ENCODE data around the gene LYRM7.
A peak's percentile ranks its signal among the peaks of the same experiment; 100 is the strongest.
"Not testable (repeated sequence)": the region's sequence is repeated elsewhere in the genome, so short reads cannot be mapped to it uniquely, and the experiment has no call there.

Gene LYRM7

DNA sequence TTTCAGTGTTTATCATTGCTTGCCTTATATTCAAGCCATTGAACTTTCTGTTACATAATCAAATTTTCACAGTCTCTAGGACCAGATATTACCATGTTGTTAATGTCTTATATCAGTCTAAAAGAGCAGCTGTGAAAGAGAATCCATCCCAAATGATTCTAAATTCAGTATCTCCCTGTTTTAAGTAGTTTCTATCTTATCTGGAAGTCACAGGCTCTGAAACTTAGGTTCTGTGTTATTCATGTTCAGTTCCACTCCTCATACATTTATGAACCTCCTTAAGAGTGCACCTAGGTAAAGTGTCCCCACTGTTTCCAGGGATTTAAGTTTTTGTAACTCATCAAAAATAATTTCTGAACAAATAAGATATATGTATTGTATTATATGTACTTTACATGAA, 9.7 kb downstream of the LYRM7 start:
- DNase-seq (ENCODE audit: low spot score): no peak

DNA sequence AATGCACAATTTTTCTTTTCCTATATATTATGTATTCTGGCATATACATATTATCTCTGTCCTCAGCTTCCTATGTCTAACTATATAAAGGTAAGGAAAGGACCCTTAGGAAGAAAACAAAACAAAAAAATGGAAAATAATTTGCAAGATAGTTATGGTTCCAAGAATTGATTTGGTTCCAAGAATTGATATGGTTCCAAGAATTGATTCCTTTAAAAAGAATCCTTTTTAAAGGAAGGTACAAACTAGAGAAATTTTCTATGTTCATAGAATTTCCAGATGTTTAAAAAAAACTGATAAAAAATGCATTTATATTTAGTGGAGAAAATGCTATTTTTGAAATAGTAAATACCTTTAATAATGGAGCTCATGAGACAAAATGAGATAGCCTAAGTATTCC, 12.1 kb downstream of the LYRM7 start:
- DNase-seq (ENCODE audit: low spot score): no peak

DNA sequence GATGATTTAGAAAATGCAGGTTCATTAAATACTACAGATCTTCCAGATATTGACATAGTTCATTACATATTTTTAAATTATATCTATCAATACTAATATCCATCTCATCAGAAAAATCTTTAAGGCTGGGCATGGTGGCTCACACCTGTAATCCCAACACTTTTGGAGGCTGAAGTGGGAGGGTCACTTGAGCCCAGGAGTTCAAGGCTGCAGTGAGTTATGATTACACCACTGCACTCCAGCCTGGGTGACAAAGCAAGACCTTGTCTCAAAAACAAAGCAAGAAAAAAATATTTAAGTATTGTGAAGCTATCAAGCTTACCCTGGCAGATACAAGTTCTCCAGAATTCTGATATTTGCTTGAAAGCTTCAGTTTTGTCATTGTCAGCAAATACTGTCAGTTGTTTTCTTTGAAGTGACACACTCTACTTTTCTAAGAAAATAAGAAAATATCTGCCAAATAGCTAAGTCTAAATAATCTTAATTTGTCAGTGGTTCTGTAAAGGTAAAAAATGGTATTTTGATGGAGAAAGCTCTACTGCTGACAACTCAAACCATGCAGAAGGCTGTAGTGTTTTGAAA, 14.9 kb downstream of the LYRM7 start:
- DNase-seq (ENCODE audit: low spot score): no peak

DNA sequence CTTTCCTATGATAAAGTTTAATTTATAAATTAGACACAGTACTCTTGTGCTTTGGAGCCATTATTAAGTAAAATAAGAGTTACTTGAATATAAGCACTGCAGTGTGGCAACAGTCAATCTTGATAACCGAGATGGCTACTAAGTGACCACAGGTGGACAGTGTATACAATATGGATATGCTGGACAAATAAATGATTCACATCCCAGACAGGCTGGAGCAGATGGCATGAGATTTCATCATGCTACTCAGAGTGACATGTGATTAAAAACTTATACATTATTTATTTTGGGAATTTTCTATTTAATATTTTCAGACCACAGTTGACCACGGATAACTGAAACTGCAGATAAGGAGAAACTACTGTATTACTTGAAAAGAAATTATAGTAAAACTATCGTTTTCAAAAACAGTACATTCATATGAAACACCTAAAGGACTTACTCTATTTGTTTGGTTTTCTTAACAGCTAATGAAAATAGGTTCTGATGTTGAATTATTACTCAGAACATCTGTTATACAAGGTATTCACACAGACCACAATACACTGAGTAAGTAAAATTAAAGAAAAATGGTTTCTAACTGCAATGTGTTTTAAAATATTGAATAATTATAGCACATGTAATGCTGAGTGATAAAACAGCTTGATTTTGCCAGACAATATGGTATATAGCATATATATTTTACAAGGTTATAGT, 16.0 kb downstream of the LYRM7 start:
- DNase-seq (ENCODE audit: low spot score): peak; percentile 74

DNA sequence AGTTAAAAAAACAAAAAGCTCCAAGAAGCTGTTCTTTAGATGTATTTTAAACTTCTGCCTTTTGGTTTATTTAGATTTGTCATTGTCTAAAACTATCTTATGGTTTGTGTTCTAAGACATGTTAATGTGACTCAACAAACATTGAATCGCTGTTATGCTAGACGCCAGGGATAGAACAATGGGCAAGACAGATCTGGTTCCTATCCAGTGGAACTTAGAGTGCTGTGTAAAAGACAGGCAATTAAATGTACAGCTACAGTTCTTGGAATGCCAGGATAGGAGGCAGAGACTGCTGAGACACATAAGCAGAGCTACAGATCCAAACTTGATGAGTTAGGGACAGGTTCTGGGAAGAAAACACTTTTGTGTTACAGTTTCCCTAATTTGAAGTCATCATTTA, 22.4 kb downstream of the LYRM7 start:
- no peak for DNase-seq (ENCODE audit: low spot score)

DNA sequence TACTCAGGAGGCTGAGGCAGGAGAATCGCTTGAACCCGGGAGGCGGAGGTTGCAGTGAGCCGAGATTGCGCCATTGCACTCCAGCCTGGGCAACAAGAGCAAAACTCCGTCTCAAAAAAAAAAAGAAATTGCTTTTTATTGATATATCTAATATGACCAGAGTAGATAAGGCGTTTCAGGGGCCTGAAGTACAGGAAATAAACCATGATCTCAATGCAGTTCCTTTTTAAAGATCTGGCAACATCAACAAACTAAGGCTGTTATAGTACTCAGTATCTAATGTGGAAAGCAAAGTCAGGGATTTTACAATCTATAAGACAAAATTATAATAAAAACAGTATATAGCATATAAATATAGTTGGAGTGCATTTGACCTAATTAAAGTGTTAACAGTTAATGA, 23.2 kb downstream of the LYRM7 start:
- not testable (repeated sequence) for DNase-seq (ENCODE audit: low spot score)

DNA sequence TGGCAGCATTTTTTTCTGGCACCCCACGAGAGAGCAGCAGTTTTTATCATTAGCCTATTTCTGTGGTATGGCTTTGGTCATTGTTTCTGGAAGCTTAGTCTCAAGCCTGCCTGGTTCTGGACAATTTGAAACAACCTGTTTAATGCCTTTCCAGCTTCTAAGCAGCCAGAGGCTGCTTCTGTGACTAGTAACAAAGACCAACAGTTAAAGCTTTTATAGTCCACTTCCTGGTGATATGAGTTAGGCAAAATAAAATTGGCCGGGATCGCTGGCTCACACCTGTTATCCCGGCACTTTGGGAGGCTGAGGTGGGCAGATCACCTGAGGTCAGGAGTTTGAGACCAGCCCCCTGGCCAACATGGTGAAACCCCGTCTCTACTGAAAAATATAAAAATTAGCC, 24.0 kb downstream of the LYRM7 start:
- no peak for DNase-seq (ENCODE audit: low spot score)

DNA sequence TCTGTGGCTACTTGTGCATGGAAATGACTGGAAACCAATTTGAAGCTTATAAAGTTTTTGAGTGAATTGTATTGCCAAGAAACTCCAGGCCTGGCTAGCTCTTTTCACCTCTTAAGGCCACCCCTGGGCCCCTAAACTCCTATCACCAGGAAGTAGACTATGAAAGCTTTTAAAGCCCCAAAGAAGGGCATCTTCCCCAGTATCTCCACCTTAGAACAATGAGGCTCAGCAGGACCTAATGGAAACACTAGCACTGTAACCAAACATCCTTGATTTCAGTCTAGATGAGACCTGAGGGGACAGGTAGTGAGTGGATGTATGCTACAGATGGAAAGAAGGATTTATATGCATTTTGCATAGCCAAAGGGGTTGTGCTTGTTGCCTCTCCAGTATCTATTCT, 25.0 kb downstream of the LYRM7 start:
- no peak for DNase-seq (ENCODE audit: low spot score)

DNA sequence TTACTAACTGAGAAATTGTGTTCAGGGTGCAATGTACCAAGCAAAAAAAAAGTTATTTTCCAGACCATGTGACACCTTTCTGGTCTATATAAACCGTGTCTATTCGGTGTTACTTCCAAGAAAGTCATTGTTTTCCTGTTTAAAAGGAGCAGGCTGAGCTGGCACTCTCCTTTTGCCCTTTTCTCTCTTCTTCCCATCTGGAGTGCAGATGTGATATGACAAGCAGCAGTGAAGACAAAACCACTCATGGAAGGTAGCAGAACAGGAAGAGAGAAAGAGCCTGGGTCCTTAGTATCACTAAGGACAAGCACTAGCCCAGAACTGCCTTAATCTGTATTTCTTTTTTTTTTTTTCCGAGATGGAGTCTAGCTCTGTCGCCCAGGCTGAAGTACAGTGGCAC, 25.6 kb downstream of the LYRM7 start:
- no peak for DNase-seq (ENCODE audit: low spot score)

DNA sequence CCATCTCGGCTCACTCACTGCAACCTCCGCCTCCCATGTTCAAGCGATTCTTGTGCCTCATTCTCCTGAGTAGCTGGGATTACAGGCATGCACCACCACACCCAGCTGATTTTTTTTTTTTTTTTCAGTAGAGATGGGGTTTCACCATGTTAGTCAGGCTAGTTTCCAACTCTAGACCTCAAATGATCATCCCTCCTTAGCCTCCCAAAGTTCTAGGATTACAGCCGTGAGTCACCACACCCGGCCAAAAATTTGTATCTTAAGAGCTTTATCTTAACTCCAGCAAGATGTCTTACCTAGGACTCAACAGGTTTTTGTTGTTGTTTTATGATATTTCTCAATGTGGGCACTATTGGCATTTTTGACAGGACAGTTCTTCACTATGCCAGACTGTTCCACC, 27.9 kb downstream of the LYRM7 start:
- no peak for DNase-seq (ENCODE audit: low spot score)

DNA sequence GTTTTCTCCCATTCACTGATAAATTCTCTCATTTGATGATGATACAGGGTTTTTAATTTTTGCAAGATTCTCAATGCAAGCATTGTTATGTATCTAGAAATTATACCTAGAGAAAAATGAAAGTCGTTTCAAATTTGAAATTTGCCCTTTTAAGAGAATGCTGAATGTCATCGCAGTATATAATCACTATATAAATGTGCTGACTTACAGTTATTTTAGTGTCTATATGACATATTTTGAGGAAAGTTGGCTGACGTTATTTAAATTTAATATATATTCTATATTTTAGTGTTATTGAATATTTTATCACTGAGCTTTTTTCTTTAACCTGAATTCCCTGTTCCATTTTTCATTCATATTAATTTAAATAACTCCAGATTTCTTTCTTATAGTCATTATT, 29.8 kb downstream of the LYRM7 start:
- DNase-seq (ENCODE audit: low spot score): no peak

DNA sequence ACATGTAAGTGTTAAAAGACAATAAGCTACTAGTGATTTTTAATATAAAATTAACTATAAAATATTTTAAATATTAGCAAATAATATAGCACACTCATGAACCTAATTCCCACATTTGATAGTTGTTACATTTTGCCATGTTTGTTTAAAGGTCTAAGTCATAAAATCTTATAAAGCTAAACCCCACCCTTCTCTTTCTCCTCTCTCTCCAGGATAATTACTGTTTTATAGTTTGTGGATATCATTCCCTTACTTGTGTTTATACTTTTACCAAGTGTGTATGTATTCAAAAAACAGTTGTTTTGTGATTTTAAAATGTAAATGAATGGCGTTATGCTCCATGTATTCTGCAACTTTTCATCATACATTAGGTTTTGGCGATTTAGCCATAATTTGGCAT, 34.2 kb downstream of the LYRM7 start:
- DNase-seq (ENCODE audit: low spot score): no peak

DNA sequence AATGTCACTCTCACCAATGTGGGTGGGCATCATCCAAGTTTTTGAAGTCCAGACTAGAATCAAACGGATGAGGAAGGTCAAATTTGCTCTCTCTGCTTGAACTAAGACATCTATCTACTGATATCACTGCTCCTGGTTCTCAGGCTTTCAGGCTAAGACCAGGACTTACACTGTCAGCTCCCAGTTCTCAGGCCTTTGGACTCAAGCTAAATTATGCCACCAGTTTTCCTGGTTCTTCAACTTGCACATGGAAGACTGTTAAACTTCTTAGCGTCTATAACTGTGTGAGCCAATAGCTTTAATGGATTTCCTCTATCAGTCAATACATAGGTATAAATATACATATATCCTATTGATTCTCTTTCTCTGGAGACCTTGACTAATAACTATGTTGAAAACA, 35.3 kb downstream of the LYRM7 start:
- no peak for DNase-seq (ENCODE audit: low spot score)

DNA sequence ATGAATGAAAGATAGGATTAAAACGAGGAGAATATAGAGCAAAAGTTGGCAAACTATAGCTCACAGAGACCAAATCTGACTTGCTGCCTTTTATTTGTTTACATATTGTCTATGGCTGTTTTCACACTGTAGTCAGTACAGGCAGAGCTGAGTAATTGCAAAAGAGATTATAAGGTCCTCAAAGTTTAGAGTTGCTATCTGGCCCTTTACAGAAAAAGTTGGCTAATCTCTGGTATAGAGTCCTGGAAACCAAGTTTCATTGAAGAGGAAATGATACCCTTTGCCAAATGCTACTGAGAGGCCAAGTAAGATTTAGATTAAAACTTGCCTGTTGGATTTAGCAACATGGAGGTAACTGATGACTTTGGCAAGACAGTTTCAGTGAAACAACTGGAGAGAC, 36.0 kb downstream of the LYRM7 start:
- no peak for DNase-seq (ENCODE audit: low spot score)

DNA sequence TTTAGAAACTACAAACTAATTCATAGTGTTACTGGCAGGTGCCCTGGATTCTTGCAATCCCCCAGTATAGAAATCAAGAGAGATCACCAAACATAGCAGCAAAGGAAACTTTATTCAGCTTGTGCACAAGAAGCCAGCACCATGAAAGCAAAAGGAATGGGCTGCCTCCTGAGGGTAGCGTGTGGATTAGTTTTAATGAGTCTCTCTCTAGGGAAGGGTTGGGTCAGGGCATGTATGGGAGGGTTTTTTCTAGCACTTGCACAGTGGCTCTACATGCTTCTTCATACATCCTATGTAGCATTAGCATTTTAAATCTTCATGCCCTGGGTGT, 38.4 kb downstream of the LYRM7 start:
- no peak for DNase-seq (ENCODE audit: low spot score)

DNA sequence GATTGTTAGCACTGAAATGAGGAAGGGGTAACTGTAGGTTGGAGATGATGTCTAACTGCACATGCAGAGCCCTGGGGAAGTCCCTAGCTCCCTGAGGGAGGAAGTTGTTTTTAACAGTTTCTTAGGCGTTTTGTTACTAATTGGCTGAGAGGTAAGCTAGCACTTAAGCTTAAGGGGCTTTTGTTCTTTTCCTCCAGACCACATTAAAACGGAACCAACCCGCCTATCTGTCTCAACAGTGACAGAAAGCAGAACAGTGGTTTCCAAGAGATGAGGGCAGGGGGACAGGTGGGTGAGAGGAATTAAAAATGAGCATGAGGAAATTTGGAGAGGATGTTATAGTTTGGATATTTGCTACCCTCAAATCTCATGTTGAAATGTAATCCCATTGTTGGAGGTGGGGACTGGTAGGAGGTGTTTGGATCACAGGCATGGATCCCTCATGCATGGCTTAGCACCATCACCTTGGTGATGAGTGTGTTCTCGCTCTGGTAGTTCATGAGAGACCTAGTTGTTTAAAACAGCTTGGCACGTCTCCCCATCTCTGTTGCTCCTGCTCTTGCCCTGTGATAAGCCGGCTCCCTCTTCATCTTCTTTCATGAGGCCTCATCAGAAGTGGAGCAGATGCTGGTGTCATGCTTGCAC, 38.9 kb downstream of the LYRM7 start:
- DNase-seq (ENCODE audit: low spot score): no peak

DNA sequence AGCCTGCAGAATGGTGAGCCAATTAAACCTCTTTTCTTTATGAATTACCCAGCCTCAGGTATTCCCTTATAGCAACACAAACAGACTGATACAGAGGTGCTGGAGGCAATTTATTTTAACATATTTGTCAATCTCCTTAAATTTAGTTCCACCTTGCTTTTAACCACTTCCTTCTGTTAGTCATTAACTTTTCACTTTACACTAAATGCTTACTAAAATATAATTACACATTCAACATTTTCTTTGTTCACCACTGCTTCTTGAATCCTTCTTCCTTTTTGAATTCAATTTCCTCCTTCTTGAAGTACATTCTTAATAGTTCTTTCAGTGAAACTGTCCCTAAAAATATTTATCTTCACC, 39.4 kb downstream of the LYRM7 start:
- no peak for DNase-seq (ENCODE audit: low spot score)

DNA sequence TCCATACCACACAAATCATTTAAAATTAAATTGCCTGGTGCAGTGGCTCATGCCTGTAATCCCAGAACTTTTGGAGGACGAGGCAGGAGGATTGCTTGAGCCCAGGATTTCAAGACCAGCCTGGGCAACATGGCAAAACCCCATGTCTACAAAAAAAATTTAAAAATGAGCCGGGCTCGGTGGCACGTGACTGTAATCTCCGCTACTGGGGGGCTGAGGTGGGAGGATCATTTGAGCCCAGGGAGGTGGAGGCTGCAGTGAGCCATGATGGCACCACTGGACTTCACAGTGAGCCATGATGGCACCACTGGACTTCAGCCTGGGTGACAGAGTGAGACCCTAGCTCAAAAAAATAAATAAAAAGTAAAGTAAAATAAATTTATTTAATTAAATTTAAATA, 40.9 kb downstream of the LYRM7 start:
- DNase-seq (ENCODE audit: low spot score): no peak

DNA sequence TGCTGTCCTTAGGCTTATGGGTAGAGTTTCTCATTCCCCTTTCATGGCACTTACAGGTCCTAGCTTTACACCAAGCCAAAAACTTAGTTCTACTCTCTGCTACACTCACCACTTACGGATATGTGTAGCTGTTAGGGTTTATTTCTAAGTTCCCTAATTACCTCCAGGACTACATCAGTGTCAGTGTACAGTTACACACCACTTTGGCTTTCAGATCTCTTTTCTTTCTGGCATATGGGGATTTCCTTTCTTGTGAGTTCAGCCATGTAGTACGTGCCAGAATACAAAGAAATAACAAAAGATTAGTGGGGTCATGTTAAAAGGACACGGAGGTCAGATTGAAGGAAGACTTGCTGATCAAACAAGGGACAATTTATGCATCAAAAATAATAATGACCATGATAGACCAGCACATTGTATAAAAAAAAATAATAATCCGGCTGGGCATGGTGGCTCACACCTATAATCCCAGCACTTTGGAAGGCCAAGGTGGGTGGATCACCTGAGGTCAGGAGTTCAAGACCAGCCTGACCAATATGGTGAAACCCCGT, 41.8 kb downstream of the LYRM7 start:
- no peak for DNase-seq (ENCODE audit: low spot score)

DNA sequence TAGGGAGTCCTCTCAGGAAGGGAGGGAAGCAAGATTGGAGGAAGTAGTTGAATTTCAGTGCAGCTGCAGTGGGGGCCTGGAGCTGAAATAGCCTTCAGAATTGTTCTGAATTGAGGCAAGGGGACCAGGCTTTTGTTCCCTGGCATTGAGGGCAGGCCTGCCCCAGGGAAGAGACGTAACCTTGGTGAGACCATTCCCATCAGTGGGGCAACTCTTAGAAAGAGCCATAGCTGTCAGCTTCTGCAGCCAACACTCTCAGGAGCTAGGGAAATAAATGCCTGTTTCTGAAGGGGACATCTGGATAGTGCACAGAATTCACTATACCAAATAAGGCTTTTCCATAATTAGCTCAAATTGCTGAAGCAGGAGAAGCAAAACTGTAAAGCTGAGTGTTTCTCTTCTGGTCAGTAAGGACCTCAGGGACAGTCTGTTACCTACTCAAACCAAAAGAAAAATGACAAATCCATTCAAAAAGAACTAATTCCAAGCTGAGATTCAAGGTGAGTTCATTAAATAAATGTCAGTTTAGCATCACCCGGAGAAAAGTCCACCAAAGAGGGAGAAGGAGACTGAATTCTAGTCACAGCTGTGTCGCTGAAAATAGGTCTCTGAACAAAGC, 44.0 kb downstream of the LYRM7 start:
- no peak for DNase-seq (ENCODE audit: low spot score)

DNA sequence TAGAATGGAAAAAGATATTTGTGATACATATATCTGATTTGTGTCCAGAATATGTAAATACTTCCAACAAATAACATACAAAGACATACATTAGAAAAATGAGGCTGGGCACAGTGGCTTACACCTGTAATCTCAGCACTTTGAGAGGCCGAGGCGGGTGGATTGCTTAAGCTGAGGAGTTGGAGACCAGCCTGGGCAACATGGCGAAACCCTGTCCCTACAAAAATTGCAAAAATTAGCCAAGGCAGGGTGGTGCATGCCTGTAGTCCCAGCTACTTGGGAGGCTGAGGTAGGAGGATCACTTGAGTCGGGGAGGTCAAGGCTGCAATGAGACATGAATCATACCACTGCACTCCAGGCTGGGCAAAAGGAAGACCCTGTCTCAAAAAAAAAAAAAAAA, 47.0 kb downstream of the LYRM7 start:
- no peak for DNase-seq (ENCODE audit: low spot score)

DNA sequence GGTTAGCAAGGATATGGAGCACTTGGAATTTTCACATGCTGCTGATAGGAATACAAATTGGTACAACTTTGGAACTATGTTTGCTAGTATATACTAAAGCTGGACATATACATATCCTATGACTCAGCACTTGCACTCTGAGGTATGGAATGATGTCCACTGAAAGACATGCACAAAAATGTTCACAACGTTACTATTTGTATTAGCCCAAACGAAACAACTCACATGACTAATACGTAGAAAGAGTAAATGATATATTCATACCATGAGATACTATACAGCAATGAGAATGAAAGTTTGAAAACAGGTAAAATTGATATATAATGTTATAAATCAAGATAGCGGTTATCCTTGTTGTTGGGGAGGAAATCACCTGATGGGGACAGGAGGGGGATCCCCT, 47.6 kb downstream of the LYRM7 start:
- no peak for DNase-seq (ENCODE audit: low spot score)

DNA sequence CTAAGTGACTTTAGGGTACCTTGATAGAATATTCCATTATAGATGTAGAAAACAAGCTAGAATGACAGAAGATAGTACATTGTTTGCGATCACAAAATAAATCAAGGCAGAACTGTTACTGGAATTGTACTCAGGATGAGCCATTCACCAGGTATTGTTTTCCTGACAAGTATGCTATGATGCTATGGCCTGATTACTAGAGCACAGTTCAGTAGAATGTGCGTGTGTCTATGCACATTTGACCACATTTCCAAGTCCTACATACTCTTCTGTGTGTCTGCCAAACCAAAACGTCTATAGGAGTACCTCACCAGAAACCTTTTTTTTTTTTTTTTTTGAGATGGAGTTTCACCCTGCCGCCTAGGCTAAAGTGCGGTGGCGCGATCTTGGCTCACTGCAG, 49.8 kb downstream of the LYRM7 start:
- DNase-seq (ENCODE audit: low spot score): no peak

All from SW480 (cell line).